Stimulated activated CD4-positive, alpha-beta T cell treated with anti-CD3 and anti-CD28 coated beads, Interleukin-4, amount 100 ng/mL, for 4 hours (primary cell): Measurements from ENCODE around the gene APEH.

Experiments
- DNase-seq, 2 experiments: peaks; one replicate each; pipeline ENCODE4 v3.0.0-alpha.2; 2020

APEH gene

GRCh38 chr3:49652218-49652902 lies 21.8 kb upstream of the APEH start:
- no peak for DNase-seq

GRCh38 chr3:49652903-49653415 lies 21.2 kb upstream of the APEH start:
- DNase-seq: no peak

DNA sequence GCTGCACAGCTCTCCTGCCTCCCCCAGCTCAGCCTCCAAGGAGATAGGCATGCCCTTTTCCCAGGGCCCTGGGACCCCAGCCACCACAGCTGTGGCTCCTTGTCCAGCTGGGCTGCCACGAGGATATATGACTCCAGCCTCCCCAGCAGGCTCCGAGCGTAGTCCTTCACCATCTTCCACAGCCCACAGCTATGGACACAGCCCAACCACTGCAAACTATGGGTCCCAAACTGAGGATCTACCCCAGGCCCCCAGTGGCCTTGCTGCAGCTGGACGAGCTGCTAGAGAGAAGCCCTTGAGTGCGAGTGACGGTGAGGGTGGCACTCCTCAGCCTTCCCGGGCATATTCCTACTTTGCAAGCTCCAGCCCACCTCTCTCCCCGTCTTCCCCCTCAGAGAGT lies 20.5 kb upstream of the APEH start:
- DNase-seq: no peak

GRCh38 chr3:49654176-49654825 lies 19.9 kb upstream of the APEH start:
- no peak for DNase-seq

- no peak for DNase-seq
Observed at GRCh38 chr3:49654955-49655556, 19.1 kb upstream of the APEH start.

GRCh38 chr3:49655731-49656285 lies 18.3 kb upstream of the APEH start:
- no peak for DNase-seq

- no peak for DNase-seq
Observed at GRCh38 chr3:49656541-49657112, 17.5 kb upstream of the APEH start.

GRCh38 chr3:49657208-49657915 lies 16.8 kb upstream of the APEH start:
- DNase-seq: no peak

GRCh38 chr3:49658711-49659110 lies 15.4 kb upstream of the APEH start:
- DNase-seq: no peak

DNA sequence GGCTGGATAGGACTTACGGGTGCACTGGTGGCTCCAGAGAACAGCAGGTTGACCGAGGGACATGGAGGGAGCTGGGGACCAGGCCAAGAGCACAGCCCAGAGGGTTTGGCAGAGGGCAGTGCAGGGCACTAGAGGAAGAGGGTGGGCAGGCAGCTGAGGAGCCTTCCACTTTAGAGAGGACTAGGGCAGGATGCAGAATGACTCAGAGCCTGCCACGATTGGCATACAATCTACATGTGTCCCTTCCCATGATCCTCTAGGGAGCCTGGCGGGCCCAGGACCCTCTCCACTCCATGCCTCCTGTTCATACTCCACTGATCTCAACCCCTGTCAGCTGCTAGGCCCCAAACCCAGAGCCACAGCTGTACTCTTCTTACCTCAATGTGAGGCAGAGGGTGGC lies 14.4 kb upstream of the APEH start:
- no peak for DNase-seq

DNA sequence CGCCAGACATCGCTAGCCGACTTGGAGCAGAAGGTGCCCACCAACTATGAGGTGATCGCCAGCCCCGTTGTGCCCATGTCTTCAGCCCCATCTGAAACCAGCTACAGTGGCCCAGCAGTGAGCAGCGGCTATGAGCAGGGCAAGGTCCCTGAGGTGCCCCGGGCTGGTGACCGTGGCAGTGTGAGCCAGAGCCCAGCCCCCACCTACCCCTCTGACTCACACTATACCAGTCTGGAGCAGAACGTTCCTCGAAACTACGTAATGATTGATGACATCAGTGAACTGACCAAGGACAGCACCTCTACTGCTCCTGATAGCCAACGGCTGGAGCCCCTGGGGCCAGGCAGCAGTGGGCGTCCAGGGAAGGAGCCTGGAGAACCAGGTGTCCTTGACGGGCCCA lies 12.9 kb upstream of the APEH start:
- no peak for DNase-seq

DNA sequence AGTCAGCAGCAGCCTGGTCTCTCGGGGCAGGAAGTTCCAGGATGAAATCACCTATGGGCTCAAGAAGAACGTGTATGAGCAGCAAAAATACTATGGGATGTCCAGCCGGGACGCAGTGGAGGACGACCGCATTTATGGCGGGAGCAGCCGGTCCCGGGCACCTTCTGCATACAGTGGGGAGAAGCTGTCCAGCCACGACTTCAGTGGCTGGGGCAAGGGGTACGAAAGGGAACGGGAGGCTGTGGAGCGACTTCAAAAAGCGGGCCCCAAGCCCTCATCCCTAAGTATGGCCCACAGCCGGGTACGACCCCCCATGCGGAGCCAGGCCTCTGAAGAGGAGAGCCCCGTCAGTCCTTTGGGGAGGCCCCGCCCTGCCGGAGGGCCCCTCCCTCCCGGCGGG lies 12.1 kb upstream of the APEH start:
- no peak for DNase-seq

GRCh38 chr3:49662720-49663413 lies 11.3 kb upstream of the APEH start:
- DNase-seq: no peak

DNA sequence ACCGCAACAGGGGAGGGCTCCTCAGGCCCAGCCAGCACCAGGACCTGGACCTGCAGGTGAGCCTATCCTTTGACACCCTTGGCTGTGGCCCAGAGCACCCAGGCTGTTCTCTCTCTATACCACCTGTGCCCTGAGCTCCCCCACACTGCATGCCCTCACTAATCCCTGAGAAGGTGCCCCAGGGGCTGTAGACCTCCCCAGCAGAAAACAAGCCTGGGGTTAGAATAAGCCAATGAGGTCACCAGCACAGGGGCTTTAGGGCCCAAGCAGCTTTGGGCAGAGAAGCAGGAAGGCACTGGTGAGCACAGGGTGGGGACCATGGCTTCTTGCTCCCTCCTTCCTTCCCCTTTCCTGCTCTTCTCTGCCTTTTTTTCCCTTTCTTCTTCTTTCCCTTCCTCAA lies 10.3 kb upstream of the APEH start:
- no peak for DNase-seq

- DNase-seq: no peak
Observed at GRCh38 chr3:49664300-49664699, 9.9 kb upstream of the APEH start.

DNA sequence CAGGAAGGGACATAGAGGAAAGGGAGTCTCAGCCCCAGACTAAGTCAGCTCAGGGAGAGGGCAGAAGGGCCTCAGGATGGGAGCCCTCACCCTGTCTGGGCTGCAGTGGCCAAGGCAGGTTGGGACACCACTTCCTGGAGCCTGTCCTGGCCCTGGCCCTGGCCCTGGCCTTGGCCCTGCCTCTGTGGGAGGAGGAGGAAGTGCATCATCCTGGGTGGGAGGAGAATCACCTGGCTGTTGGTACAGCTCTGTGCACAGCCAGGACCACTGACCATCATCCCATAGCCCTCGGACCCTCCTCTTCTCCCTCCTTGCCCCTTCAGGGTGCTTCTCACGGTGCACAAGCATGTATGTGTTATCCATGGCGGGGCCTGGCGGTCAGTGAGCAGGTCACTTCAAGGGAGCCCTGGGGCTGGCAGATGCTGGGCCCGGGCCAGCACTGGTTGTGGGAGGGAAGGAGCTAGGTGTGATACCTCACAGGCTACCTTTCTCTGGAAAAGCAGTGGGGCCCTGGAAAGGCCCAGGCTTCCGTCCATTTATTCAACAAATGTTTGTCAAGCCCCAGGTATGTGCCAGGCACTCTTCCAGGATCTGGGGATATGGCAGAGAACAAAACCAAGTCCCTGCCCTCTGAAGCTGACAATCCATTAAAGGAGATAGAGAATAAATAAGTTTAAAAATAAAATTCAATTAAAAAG lies 8.2 kb upstream of the APEH start:
- DNase-seq: no peak

- no peak for DNase-seq
Observed at GRCh38 chr3:49666592-49666991, 7.6 kb upstream of the APEH start.

- no peak for DNase-seq
Observed at GRCh38 chr3:49667701-49668413, 6.3 kb upstream of the APEH start.

DNA sequence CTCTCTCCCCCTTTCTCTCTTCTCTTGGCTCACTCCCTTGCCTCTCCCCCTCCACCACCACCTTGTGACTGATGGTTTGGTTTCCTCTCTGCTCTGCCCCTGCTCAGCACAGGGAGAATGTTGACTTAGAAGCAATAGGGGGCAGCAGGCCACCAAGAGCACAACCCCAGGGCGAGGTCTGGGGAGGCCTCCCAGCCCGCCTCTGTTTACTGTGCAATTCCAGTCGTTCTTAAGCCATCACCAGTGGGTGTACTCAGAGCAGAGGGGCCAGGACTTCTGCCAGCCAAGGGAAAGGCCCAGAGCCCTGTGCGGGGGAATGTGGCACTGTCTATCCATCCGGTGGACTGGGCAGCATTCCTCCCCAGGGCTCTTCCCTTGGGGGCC lies 5.7 kb upstream of the APEH start:
- no peak for DNase-seq

DNA sequence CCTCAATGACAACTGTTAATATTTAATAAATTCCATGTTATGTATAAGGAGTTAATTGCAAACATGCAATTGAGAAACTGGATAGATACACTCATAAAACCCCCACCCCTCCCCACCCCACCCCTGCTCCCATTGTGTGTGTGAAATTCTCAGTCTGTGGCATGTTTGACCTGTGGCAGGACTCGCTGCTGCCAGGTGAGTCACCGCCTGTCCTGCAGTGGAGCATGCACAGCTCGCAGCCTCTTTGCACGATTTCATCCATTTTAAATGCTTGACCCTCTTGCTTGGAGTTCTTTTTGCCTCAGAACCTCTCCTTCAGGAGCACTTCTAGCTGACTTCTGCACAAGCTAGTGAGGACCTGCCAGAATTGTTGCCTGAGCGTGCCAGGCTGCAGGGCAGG lies 5.3 kb upstream of the APEH start:
- DNase-seq: no peak

DNA sequence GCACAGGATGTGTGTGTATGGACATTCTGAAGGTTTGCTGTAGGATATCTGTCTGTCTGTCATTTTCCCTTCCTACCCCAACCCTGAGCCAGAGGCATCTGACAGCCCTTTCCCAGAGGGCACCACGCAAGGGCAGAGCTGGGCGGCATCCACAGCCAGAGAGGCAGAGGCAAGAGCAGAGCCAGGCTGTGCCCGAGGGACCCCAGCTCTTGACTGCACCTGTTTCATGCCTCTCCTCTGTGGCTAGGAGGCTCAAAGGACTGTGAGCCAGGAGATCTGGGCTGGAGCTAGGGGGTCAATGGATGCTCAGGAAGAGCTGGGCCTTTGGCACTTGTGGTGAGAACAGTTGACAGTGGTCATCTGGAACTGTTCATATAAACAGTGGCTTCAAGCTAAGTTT lies 4.8 kb upstream of the APEH start:
- no peak for DNase-seq
